ENCODE data around the gene NTM.

NTM gene

DNA sequence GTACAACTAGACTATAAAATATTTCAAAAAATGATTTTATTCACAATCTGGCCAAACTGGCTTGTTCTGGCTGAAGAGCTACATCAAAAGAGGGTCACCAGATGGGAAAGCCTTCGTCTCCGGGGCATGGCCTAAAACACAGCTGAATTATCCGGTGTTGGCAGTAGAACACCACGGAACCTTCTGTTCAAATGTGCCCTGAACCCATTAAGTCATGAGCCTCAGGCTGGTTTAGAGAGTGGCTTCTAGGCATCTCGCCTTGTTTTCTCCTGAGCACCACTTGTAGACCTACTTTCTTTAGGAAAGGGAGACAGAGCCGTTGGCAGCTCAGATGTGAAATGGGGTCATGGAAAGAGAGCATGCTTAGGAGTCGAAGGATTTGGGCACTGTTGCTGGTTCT lies 890.2 kb downstream of the NTM start:
- Histone ChIP-seq H3K9ac (ENCODE audit: low read length) (no peak overlapping the region), H3K4me3 (ENCODE audit: low read length) (no peak overlapping the region), H3K56ac (ENCODE audit: low read length) (no peak overlapping the region), H2BK120ac (ENCODE audit: low read depth, low read length) (no peak overlapping the region), H3K4me1 (ENCODE audit: control insufficient read depth, low read depth, low read length) (no peaks in the 10 kb centered on the region), H4K8ac (ENCODE audit: low read depth, low read length) (no peak overlapping the region), H3K27me3 (ENCODE audit: insufficient read depth, low read length, poor library complexity) (no peaks in the 10 kb centered on the region), H3K79me2 (ENCODE audit: control insufficient read depth, insufficient read depth, low read length) (no peaks in the 10 kb centered on the region), H3K4ac (ENCODE audit: low read depth, low read length) (no peak overlapping the region), H4K5ac (ENCODE audit: low read length) (no peak overlapping the region), H3K18ac (ENCODE audit: low read length) (no peak overlapping the region), H3K36me3 (ENCODE audit: control insufficient read depth, insufficient read depth, low read length) (no peaks in the 10 kb centered on the region), H3K27ac (ENCODE audit: low read depth, low read length) (no peak overlapping the region), H2BK15ac (replicated peaks; ENCODE audit: low read depth) (no peak overlapping the region), H2BK5ac (ENCODE audit: low read length) (no peak overlapping the region), H3K79me1 (ENCODE audit: low read length) (no peaks in the 10 kb centered on the region), H3K4me2 (ENCODE audit: low read length) (no peak overlapping the region), H2AK5ac (ENCODE audit: low read length) (no peak overlapping the region), H3K23ac (ENCODE audit: low read length) (no peak overlapping the region)
- no peak for DNase-seq
- WGBS (ENCODE audit: extremely low coverage, insufficient coverage, low lambda C conversion rate), result no CpG with 5 or more reads among the region's 7 CpGs

DNA sequence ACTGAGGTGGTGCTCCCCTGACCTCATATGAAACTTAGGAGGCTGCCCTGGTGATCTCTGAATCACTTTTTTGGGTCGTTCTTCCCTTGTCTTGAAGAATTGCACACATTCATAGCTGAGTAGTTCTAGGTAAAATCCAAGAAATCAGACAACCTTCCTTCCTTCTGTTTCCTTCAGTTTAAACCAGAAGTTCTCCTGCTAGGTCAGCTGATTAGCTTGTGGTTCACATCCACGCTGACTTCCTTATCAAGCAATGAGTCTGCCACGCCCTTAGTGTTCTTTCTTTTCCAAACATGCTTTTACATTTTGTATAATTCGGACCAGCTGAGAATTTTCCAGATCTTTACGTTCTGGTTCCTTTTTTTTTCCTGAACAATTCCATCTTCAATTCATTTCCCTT lies 892.8 kb downstream of the NTM start:
- Histone ChIP-seq H2BK15ac (replicated peaks; ENCODE audit: low read depth) (no peak overlapping the region), H3K79me1 (ENCODE audit: low read length) (no peaks in the 10 kb centered on the region), H3K36me3 (ENCODE audit: control insufficient read depth, insufficient read depth, low read length) (no peaks in the 10 kb centered on the region), H3K9ac (ENCODE audit: low read length) (no peak overlapping the region), H2BK120ac (ENCODE audit: low read depth, low read length) (no peak overlapping the region), H3K56ac (ENCODE audit: low read length) (no peak overlapping the region), H3K27me3 (ENCODE audit: insufficient read depth, low read length, poor library complexity) (no peaks in the 10 kb centered on the region), H3K4ac (ENCODE audit: low read depth, low read length) (no peak overlapping the region), H3K79me2 (ENCODE audit: control insufficient read depth, insufficient read depth, low read length) (no peaks in the 10 kb centered on the region), H3K4me1 (ENCODE audit: control insufficient read depth, low read depth, low read length) (no peaks in the 10 kb centered on the region), H2AK5ac (ENCODE audit: low read length) (no peak overlapping the region), H3K23ac (ENCODE audit: low read length) (no peak overlapping the region), H3K27ac (ENCODE audit: low read depth, low read length) (no peak overlapping the region), H2BK5ac (ENCODE audit: low read length) (no peak overlapping the region), H3K4me3 (ENCODE audit: low read length) (no peak overlapping the region), H3K4me2 (ENCODE audit: low read length) (no peak overlapping the region), H4K8ac (ENCODE audit: low read depth, low read length) (no peak overlapping the region), H4K5ac (ENCODE audit: low read length) (no peak overlapping the region), H3K18ac (ENCODE audit: low read length) (no peak overlapping the region)
- DNase-seq, result no peak
- WGBS (ENCODE audit: extremely low coverage, insufficient coverage, low lambda C conversion rate), result no CpG with 5 or more reads among the region's 5 CpGs

DNA sequence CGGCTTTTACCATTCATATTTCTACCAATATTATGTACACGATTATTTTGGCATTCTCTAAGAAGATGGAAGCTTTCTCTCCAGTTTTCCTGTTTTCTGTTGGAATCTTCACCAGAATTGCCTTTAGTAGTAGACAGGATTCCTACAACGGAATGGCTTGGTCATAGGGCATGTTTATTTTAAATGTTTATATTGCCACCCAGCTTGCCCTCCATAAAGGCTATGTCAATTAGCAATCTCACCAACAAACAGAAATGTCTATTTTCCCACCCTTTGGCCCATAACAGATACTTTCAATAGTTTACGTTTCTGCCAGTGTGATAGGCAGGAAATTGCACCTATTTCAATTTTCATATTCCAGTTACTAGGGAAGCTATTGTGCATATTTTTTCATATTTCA lies 893.5 kb downstream of the NTM start:
- H3K4me3 ChIP-seq (ENCODE audit: low read length), result no peak overlapping the region
- no peak overlapping the region for H3K23ac ChIP-seq (ENCODE audit: low read length)
- no peak overlapping the region for H4K5ac ChIP-seq (ENCODE audit: low read length)
- no peak for DNase-seq
- H3K27me3 ChIP-seq (ENCODE audit: insufficient read depth, low read length, poor library complexity), result no peaks in the 10 kb centered on the region
- H2AK5ac ChIP-seq (ENCODE audit: low read length), result no peak overlapping the region
- H3K79me2 ChIP-seq (ENCODE audit: control insufficient read depth, insufficient read depth, low read length), result no peaks in the 10 kb centered on the region
- no peak overlapping the region for H3K18ac ChIP-seq (ENCODE audit: low read length)
- no peaks in the 10 kb centered on the region for H3K79me1 ChIP-seq (ENCODE audit: low read length)
- no peak overlapping the region for H3K4ac ChIP-seq (ENCODE audit: low read depth, low read length)
- no peaks in the 10 kb centered on the region for H3K4me1 ChIP-seq (ENCODE audit: control insufficient read depth, low read depth, low read length)
- no peak overlapping the region for H4K8ac ChIP-seq (ENCODE audit: low read depth, low read length)
- no peak overlapping the region for H3K4me2 ChIP-seq (ENCODE audit: low read length)
- H3K56ac ChIP-seq (ENCODE audit: low read length), result no peak overlapping the region
- no peak overlapping the region for H2BK5ac ChIP-seq (ENCODE audit: low read length)
- H2BK15ac ChIP-seq (replicated peaks; ENCODE audit: low read depth), result no peak overlapping the region
- H3K36me3 ChIP-seq (ENCODE audit: control insufficient read depth, insufficient read depth, low read length), result no peaks in the 10 kb centered on the region
- no peak overlapping the region for H3K9ac ChIP-seq (ENCODE audit: low read length)
- no peak overlapping the region for H2BK120ac ChIP-seq (ENCODE audit: low read depth, low read length)
- no CpG with 5 or more reads among the region's 4 CpGs for WGBS (ENCODE audit: extremely low coverage, insufficient coverage, low lambda C conversion rate)
- H3K27ac ChIP-seq (ENCODE audit: low read depth, low read length), result no peak overlapping the region

- no CpG with 5 or more reads among the region's 1 CpG for WGBS (ENCODE audit: extremely low coverage, insufficient coverage, low lambda C conversion rate)
- Histone ChIP-seq H3K18ac (ENCODE audit: low read length) (no peak overlapping the region), H3K4me1 (ENCODE audit: control insufficient read depth, low read depth, low read length) (no peaks in the 10 kb centered on the region), H3K36me3 (ENCODE audit: control insufficient read depth, insufficient read depth, low read length) (no peaks in the 10 kb centered on the region), H3K9ac (ENCODE audit: low read length) (no peak overlapping the region), H2BK15ac (replicated peaks; ENCODE audit: low read depth) (no peak overlapping the region), H3K79me2 (ENCODE audit: control insufficient read depth, insufficient read depth, low read length) (no peaks in the 10 kb centered on the region), H2AK5ac (ENCODE audit: low read length) (no peak overlapping the region), H3K27ac (ENCODE audit: low read depth, low read length) (no peak overlapping the region), H3K4ac (ENCODE audit: low read depth, low read length) (no peak overlapping the region), H3K79me1 (ENCODE audit: low read length) (no peaks in the 10 kb centered on the region), H3K27me3 (ENCODE audit: insufficient read depth, low read length, poor library complexity) (no peaks in the 10 kb centered on the region), H2BK120ac (ENCODE audit: low read depth, low read length) (no peak overlapping the region), H3K56ac (ENCODE audit: low read length) (no peak overlapping the region), H2BK5ac (ENCODE audit: low read length) (no peak overlapping the region), H4K8ac (ENCODE audit: low read depth, low read length) (no peak overlapping the region), H3K4me3 (ENCODE audit: low read length) (no peak overlapping the region), H4K5ac (ENCODE audit: low read length) (no peak overlapping the region), H3K4me2 (ENCODE audit: low read length) (no peak overlapping the region), H3K23ac (ENCODE audit: low read length) (no peak overlapping the region)
- DNase-seq, result no peak
Observed at GRCh38 chr11:132264616-132265015, 894.2 kb downstream of the NTM start.

GRCh38 chr11:132278801-132279574 lies 908.6 kb downstream of the NTM start:
- no peak overlapping the region for H4K8ac ChIP-seq (ENCODE audit: low read depth, low read length)
- H3K27ac ChIP-seq (ENCODE audit: low read depth, low read length), result no peak overlapping the region
- H2BK5ac ChIP-seq (ENCODE audit: low read length), result no peak overlapping the region
- no peak overlapping the region for H3K18ac ChIP-seq (ENCODE audit: low read length)
- H2BK15ac ChIP-seq (replicated peaks; ENCODE audit: low read depth), result no peak overlapping the region
- H2AK5ac ChIP-seq (ENCODE audit: low read length), result no peak overlapping the region
- no peak overlapping the region for H3K4me3 ChIP-seq (ENCODE audit: low read length)
- H3K56ac ChIP-seq (ENCODE audit: low read length), result no peak overlapping the region
- no peak overlapping the region for H4K5ac ChIP-seq (ENCODE audit: low read length)
- H3K23ac ChIP-seq (ENCODE audit: low read length), result no peak overlapping the region
- H3K79me2 ChIP-seq (ENCODE audit: control insufficient read depth, insufficient read depth, low read length), result no peaks in the 10 kb centered on the region
- no peak overlapping the region for H2BK120ac ChIP-seq (ENCODE audit: low read depth, low read length)
- H3K4me1 ChIP-seq (ENCODE audit: control insufficient read depth, low read depth, low read length), result no peaks in the 10 kb centered on the region
- no peaks in the 10 kb centered on the region for H3K27me3 ChIP-seq (ENCODE audit: insufficient read depth, low read length, poor library complexity)
- H3K36me3 ChIP-seq (ENCODE audit: control insufficient read depth, insufficient read depth, low read length), result no peaks in the 10 kb centered on the region
- no CpG with 5 or more reads among the region's 6 CpGs for WGBS (ENCODE audit: extremely low coverage, insufficient coverage, low lambda C conversion rate)
- no peaks in the 10 kb centered on the region for H3K79me1 ChIP-seq (ENCODE audit: low read length)
- H3K4ac ChIP-seq (ENCODE audit: low read depth, low read length), result no peak overlapping the region
- H3K9ac ChIP-seq (ENCODE audit: low read length), result no peak overlapping the region
- peak; percentile 86 for DNase-seq
- H3K4me2 ChIP-seq (ENCODE audit: low read length), result no peak overlapping the region

GRCh38 chr11:132284048-132284447 lies 913.6 kb downstream of the NTM start:
- no peak overlapping the region for H3K18ac ChIP-seq (ENCODE audit: low read length)
- H2AK5ac ChIP-seq (ENCODE audit: low read length), result no peak overlapping the region
- H3K4me1 ChIP-seq (ENCODE audit: control insufficient read depth, low read depth, low read length), result no peaks in the 10 kb centered on the region
- no peak overlapping the region for H3K9ac ChIP-seq (ENCODE audit: low read length)
- H3K79me1 ChIP-seq (ENCODE audit: low read length), result no peaks in the 10 kb centered on the region
- no peak overlapping the region for H3K23ac ChIP-seq (ENCODE audit: low read length)
- no CpG with 5 or more reads among the region's 4 CpGs for WGBS (ENCODE audit: extremely low coverage, insufficient coverage, low lambda C conversion rate)
- H4K5ac ChIP-seq (ENCODE audit: low read length), result no peak overlapping the region
- no peak overlapping the region for H2BK15ac ChIP-seq (replicated peaks; ENCODE audit: low read depth)
- DNase-seq, result no peak
- H3K4me3 ChIP-seq (ENCODE audit: low read length), result no peak overlapping the region
- H3K27ac ChIP-seq (ENCODE audit: low read depth, low read length), result no peak overlapping the region
- H2BK120ac ChIP-seq (ENCODE audit: low read depth, low read length), result no peak overlapping the region
- no peaks in the 10 kb centered on the region for H3K27me3 ChIP-seq (ENCODE audit: insufficient read depth, low read length, poor library complexity)
- H3K4me2 ChIP-seq (ENCODE audit: low read length), result no peak overlapping the region
- no peaks in the 10 kb centered on the region for H3K36me3 ChIP-seq (ENCODE audit: control insufficient read depth, insufficient read depth, low read length)
- H3K56ac ChIP-seq (ENCODE audit: low read length), result no peak overlapping the region
- no peak overlapping the region for H4K8ac ChIP-seq (ENCODE audit: low read depth, low read length)
- no peaks in the 10 kb centered on the region for H3K79me2 ChIP-seq (ENCODE audit: control insufficient read depth, insufficient read depth, low read length)
- no peak overlapping the region for H3K4ac ChIP-seq (ENCODE audit: low read depth, low read length)
- H2BK5ac ChIP-seq (ENCODE audit: low read length), result no peak overlapping the region

Data from mesendoderm (in vitro differentiated cells).